IMR-90 (cell line): ENCODE measurements around the gene LRG1. TPM values are rescaled to one million over a fixed set of nuclear protein-coding genes. Genes with fewer than 3 reads are reported as not detected.

Source experiments
- ATAC-seq: fragments of 200-7000 bp; cut with Tn5 transposase; 2 replicates; pipeline ENCODE4 v1.9.1; 2020; ENCODE audit warnings: low read depth, mild to moderate bottlenecking, moderate library complexity
- BruUV-seq: library from RNA; stranded (reverse); fragments of 400-500 nt; replicated peaks from 2 replicates; lab custom pipeline; 2021; lab: Mats Ljungman, UMichigan
- CTCF ChIA-PET: fragments of 300-600 bp; formaldehyde crosslinking; extraction: SDS; loops from one replicate; lab custom pipeline; 2021; ENCODE audit warnings: antibody characterized with exemption; lab: Yijun Ruan, JAX
- POLR2A ChIA-PET: fragments of 300-600 bp; sonication (Branson Sonifier 250); formaldehyde crosslinking; loops from one replicate; lab custom pipeline; 2022; ENCODE audit warnings: antibody characterized with exemption; ENCODE audit not compliant: unreplicated experiment; lab: Charles Lee
- DNase-seq: peaks from one replicate; pipeline ENCODE4 v3.0.0; 2013
- H2AFZ ChIP-seq: replicated peaks from 2 replicates; pipeline ENCODE3; 2013; ENCODE audit warnings: low read length, mild to moderate bottlenecking; ENCODE audit not compliant: poor library complexity
- H2AK5ac ChIP-seq: 2 replicates; pipeline ENCODE4 v1.6.1; 2013; ENCODE audit warnings: low read depth, low read length, inconsistent platforms
- H2AK9ac ChIP-seq: replicated peaks from 2 replicates; pipeline ENCODE3; 2013; ENCODE audit warnings: mild to moderate bottlenecking, low read depth, low read length, moderate library complexity; ENCODE audit not compliant: poor library complexity
- H2BK120ac ChIP-seq: 2 replicates; pipeline ENCODE4 v1.6.1; 2013; ENCODE audit warnings: low read depth, low read length, inconsistent platforms
- H2BK15ac ChIP-seq: 3 replicates; pipeline ENCODE4 v1.6.1; 2013; ENCODE audit warnings: low read depth, low read length, inconsistent platforms
- H2BK20ac ChIP-seq: 2 replicates; pipeline ENCODE4 v1.6.1; 2013; ENCODE audit warnings: low read depth, mild to moderate bottlenecking, inconsistent platforms, low read length, moderate library complexity
- H2BK5ac ChIP-seq: 2 replicates; pipeline ENCODE4 v1.6.1; 2013; ENCODE audit warnings: mild to moderate bottlenecking, low read depth, low read length, inconsistent platforms; ENCODE audit not compliant: poor library complexity, severe bottlenecking
- H3K14ac ChIP-seq: replicated peaks from 2 replicates; pipeline ENCODE4 v1.6.1; 2013; ENCODE audit warnings: low read depth, low read length, inconsistent platforms
- H3K18ac ChIP-seq: 2 replicates; pipeline ENCODE4 v1.6.1; 2013; ENCODE audit warnings: low read depth, low read length, control low read depth
- H3K23ac ChIP-seq: 2 replicates; pipeline ENCODE4 v1.6.1; 2013; ENCODE audit warnings: low read depth, low read length, inconsistent platforms
- H3K27ac ChIP-seq: 2 replicates; pipeline ENCODE4 v1.5.1; 2013; ENCODE audit warnings: mild to moderate bottlenecking, control low read depth, low read length; ENCODE audit not compliant: insufficient read depth
- H3K27me3 ChIP-seq: 2 replicates; pipeline ENCODE4 v1.6.1; 2013; ENCODE audit warnings: low read length; ENCODE audit not compliant: control insufficient read depth, insufficient read depth
- H3K36me3 ChIP-seq: 2 replicates; pipeline ENCODE4 v1.6.1; 2013; ENCODE audit warnings: low read length, mixed read lengths; ENCODE audit not compliant: control insufficient read depth, insufficient read depth
- H3K4ac ChIP-seq: 2 replicates; pipeline ENCODE4 v1.6.1; 2013; ENCODE audit warnings: low read depth, low read length, inconsistent platforms
- H3K4me1 ChIP-seq: 2 replicates; pipeline ENCODE4 v1.6.1; 2013; ENCODE audit warnings: low read length, mixed read lengths; ENCODE audit not compliant: control insufficient read depth, insufficient read depth
- H3K4me2 ChIP-seq: 2 replicates; pipeline ENCODE4 v1.6.1; 2013; ENCODE audit warnings: low read depth, mild to moderate bottlenecking, control low read depth, low read length, moderate library complexity
- H3K4me3 ChIP-seq: 2 replicates; pipeline ENCODE4 v1.5.1; 2013; ENCODE audit warnings: low read depth, mild to moderate bottlenecking, control low read depth, low read length, moderate library complexity; ENCODE audit not compliant: insufficient read depth
- H3K56ac ChIP-seq: 2 replicates; pipeline ENCODE4 v1.6.1; 2013; ENCODE audit warnings: low read length, inconsistent platforms; ENCODE audit not compliant: insufficient read depth; ENCODE audit errors: extremely low read depth
- H3K79me1 ChIP-seq, 2 experiments: 2 replicates each; pipeline ENCODE4 v1.6.1; 2013; ENCODE audit warnings: low read length in 2 of 2, inconsistent platforms in 1 of 2, low read depth in 1 of 2
- H3K9ac ChIP-seq: 2 replicates; pipeline ENCODE4 v1.6.1; 2013; ENCODE audit warnings: low read depth, low read length, control low read depth
- H3K9me1 ChIP-seq: 2 replicates; pipeline ENCODE4 v1.6.1; 2013; ENCODE audit warnings: low read length, inconsistent platforms; ENCODE audit not compliant: insufficient read depth
- H3K9me3 ChIP-seq: 2 replicates; pipeline ENCODE4 v1.6.1; 2013; ENCODE audit warnings: low read length; ENCODE audit not compliant: control insufficient read depth, insufficient read depth
- H4K20me1 ChIP-seq: 2 replicates; pipeline ENCODE4 v1.6.1; 2013; ENCODE audit warnings: low read length, inconsistent platforms; ENCODE audit not compliant: insufficient read depth
- H4K5ac ChIP-seq: 2 replicates; pipeline ENCODE4 v1.6.1; 2013; ENCODE audit warnings: mild to moderate bottlenecking, low read depth, low read length, control low read depth
- H4K8ac ChIP-seq, 2 experiments: 2 replicates each; pipeline ENCODE4 v1.6.1; 2013; ENCODE audit warnings: low read depth in 2 of 2, low read length in 2 of 2, control low read depth in 1 of 2, inconsistent platforms in 1 of 2
- H4K91ac ChIP-seq: 2 replicates; pipeline ENCODE4 v1.6.1; 2013; ENCODE audit warnings: low read depth, low read length, inconsistent platforms; ENCODE audit not compliant: insufficient read depth
- CTCF ChIP-seq: conservative IDR thresholded peaks from 2 replicates; pipeline ENCODE4 v1.5.1; 2012; ENCODE audit warnings: mild to moderate bottlenecking, low read depth, low read length, improper control_type of control experiment
- ELK1 ChIP-seq: fragments of 150-350 bp; IDR thresholded peaks from 2 replicates; pipeline ENCODE4 v1.6.1; 2016; ENCODE audit warnings: low read depth, mild to moderate bottlenecking, low read length, moderate library complexity, borderline replicate concordance
- WGBS, 2 experiments: methylation state at CpG; one replicate each; pipeline versions ENCODE4 v1.1.5 to v1.1.7; 2013; ENCODE audit warnings: missing lambda C conversion rate in 2 of 2; ENCODE audit not compliant: insufficient read length in 1 of 2; ENCODE audit errors: extremely low coverage in 2 of 2; 5-methylcytosine and 5-hydroxymethylcytosine counted together
- dilution Hi-C: fragments of 300-500 bp; cut with HindIII; formaldehyde crosslinking; loops from one replicate; pipeline ENCODE4 v1.14.3; 2018; ENCODE audit warnings: low sequenced_read_pairs; ENCODE audit not compliant: unreplicated experiment
- in situ Hi-C: fragments of 300-500 bp; cut with MboI; formaldehyde crosslinking; loops from 3 replicates; pipeline ENCODE4 v1.14.3; 2019; ENCODE audit warnings: low sequenced_read_pairs, inconsistent platforms, mixed read lengths
- intact Hi-C: fragments of 100-400 bp; cut with micrococcal nuclease; formaldehyde crosslinking; loops from 2 replicates; pipeline ENCODE4 v1.10.0; 2022
- polyA plus RNA-seq, 3 experiments: library from polyadenylated mRNA; depleted of rRNA; stranded (reverse); fragments of >200 nt; gene quantifications; 2 replicates each; pipeline ENCODE4 v1.2.3, GENCODE V29; 2012; ENCODE audit warnings: low replicate concordance in 1 of 3
- total RNA-seq: library from RNA; depleted of rRNA; stranded (reverse); fragments of >200 nt; gene quantifications from 2 replicates; pipeline ENCODE4 v1.2.3, GENCODE V29; 2012

The LRG1 gene
- total and polyA plus RNA-seq, 2 of the 4 experiments (the other 2 are of a cell fraction): not detected

GRCh38 chr19:4548238-4548584 lies 8.4 kb upstream of the LRG1 start:
- CTCF ChIA-PET: no interaction called here
- no peaks in the 10 kb centered on the region for H3K36me3 ChIP-seq
- H3K4me2 ChIP-seq: no peak overlapping the region
- intact Hi-C loops: no loop called here
- BruUV-seq: no TSS peak
- H3K18ac ChIP-seq: no peak overlapping the region
- H2BK5ac ChIP-seq: no peak overlapping the region
- no peaks in the 10 kb centered on the region for H3K9me3 ChIP-seq
- H2AK9ac ChIP-seq: no peak overlapping the region
- H3K56ac ChIP-seq: no peak overlapping the region
- H2BK120ac ChIP-seq: no peak overlapping the region
- no peak overlapping the region for H2BK20ac ChIP-seq
- H4K91ac ChIP-seq: no peak overlapping the region
- H2AK5ac ChIP-seq: no peak overlapping the region
- 72% methylated on average over 5 of the region's 14 CpGs; no CpG with 5 or more reads in 1 of the 2 experiments for WGBS, 2 experiments
- H3K4me3 ChIP-seq: no peak overlapping the region
- H3K4ac ChIP-seq: no peak overlapping the region
- no peak overlapping the region for H3K23ac ChIP-seq
- H3K79me1 ChIP-seq: no peaks in the 10 kb centered on the region
- H4K20me1 ChIP-seq: no peaks in the 10 kb centered on the region
- no peak overlapping the region for H4K8ac ChIP-seq
- no peak overlapping the region for H3K27ac ChIP-seq
- H3K4me1 ChIP-seq: no peaks in the 10 kb centered on the region
- dilution Hi-C loops: no loop called here
- H2BK15ac ChIP-seq: no peak overlapping the region
- H3K9me1 ChIP-seq: no peaks in the 10 kb centered on the region
- ATAC-seq (no peak), DNase-seq (no peak)
- TF ChIP-seq ELK1: no peak
- TF ChIP-seq CTCF: no peak
- H3K27me3 ChIP-seq: peaks cover 2% of the 10 kb centered on the region; the same call in 1 of the 2 replicates
- no peak overlapping the region for H4K5ac ChIP-seq
- no peak overlapping the region for H3K9ac ChIP-seq
- no peak overlapping the region for H3K14ac ChIP-seq
- POLR2A ChIA-PET: no interaction called here
- in situ Hi-C loops: no loop called here
- no peak overlapping the region for H2AFZ ChIP-seq
